Activated CD4-positive, alpha-beta T cell treated with anti-CD3 and anti-CD28 coated beads, Interleukin-2, amount 10 ng/mL, durations not matched to agents 24 days and 14 days (primary cell): ENCODE data around the gene AMFR. TPM values are rescaled to one million over a fixed set of nuclear protein-coding genes. Genes with fewer than 3 reads are reported as not detected.
A peak's percentile ranks its signal among the peaks of the same experiment; 100 is the strongest.

Experiments
- DNase-seq: peaks from one replicate; pipeline ENCODE4 v3.0.0; 2022
- H3K27ac Mint-ChIP-seq: one replicate; pipeline ENCODE4 v1.8.0; 2022; ENCODE audit warnings: mild to moderate bottlenecking, mixed read lengths
- H3K27me3 Mint-ChIP-seq: one replicate; pipeline ENCODE4 v1.8.0; 2022; ENCODE audit warnings: mixed read lengths
- H3K36me3 Mint-ChIP-seq: one replicate; pipeline ENCODE4 v1.8.0; 2022; ENCODE audit warnings: low read depth, mild to moderate bottlenecking, mixed read lengths
- H3K4me1 Mint-ChIP-seq: one replicate; pipeline ENCODE4 v1.8.0; 2021; ENCODE audit warnings: mixed read lengths
- H3K4me3 Mint-ChIP-seq: one replicate; pipeline ENCODE4 v1.8.0; 2022; ENCODE audit warnings: mild to moderate bottlenecking, moderate library complexity, mixed read lengths
- H3K9me3 Mint-ChIP-seq: one replicate; pipeline ENCODE4 v1.8.0; 2021; ENCODE audit warnings: mixed read lengths
- intact Hi-C: fragments of 100-400 bp; cut with micrococcal nuclease; formaldehyde crosslinking; loops from one replicate; pipeline ENCODE4 v1.15.1; 2023
- total RNA-seq: library from RNA; stranded (reverse); gene quantifications from 2 replicates; pipeline ENCODE4 v1.2.3, GENCODE V29; 2022

Gene AMFR
- total RNA-seq, 1 donor from 2014 or later: 50.6 TPM

DNA sequence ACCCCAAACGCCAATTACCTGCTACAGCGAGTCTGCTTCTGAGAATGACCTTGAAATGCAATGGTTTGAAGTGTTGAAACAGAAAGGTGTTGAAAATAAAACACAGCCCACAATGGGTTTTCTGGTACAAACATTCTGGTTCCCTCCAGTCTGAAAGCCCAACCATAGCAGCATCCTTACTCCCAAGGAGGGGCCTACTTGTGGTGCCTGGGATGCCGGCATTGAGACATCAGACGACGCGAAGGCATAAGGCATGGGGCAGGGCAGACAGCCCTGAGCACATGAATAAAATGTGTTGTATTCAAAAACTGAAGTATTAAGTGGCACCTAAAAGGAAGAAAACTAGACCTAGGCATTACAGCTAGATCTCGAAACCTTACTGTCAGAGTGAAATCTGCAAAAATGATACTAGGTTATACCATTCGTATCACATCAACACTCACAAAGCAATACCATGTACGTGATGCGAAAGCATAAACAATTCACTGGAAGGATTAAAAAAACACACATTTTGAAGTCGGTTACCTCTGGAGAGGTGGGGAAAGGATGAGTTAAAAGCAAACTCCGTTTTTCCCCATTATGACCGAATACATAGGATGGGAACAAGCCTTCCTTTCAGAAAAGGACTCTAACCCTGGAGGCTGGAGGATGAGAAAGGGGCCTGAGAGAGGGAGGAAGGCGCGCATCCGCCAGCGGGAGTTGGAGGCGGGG is 25.1 kb upstream of the AMFR start:
- peaks cover 40% of the 10 kb centered on the region for H3K4me1 Mint-ChIP-seq
- peaks cover 51% of the 10 kb centered on the region for H3K36me3 Mint-ChIP-seq
- H3K27me3 Mint-ChIP-seq: no peaks in the 10 kb centered on the region
- peak; percentile 68 for DNase-seq
- H3K27ac Mint-ChIP-seq: peak overlapping the region; percentile 95
- intact Hi-C loops: loop anchor here (2.0 to 10.0 kb wide), 3 partner anchors 252 to 734 kb away; partner anchors contain the start of genes HERPUD1, PSME3IP1 and RSPRY1
- H3K4me3 Mint-ChIP-seq: peak overlapping the region; percentile 94
- H3K9me3 Mint-ChIP-seq: no peaks in the 10 kb centered on the region

DNA sequence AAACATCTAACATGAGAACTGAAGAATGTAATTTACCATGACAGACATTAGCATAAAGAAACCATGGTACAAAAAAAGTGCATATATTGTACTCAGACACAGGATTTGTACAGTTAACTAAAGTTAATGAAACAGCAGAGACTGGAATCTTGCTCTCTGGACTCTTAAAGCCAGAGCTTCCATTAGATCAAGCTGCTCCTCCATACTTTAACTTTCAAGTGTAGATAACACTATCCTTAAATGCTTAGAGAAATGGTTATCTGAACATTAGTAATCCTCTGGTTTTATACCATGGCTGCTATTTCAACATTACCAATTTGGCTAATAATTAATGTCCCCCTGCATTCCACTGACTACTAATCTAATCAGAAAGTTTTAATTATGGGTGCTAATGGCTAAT is 22.7 kb upstream of the AMFR start:
- H3K36me3 Mint-ChIP-seq: peaks cover 47% of the 10 kb centered on the region
- H3K27me3 Mint-ChIP-seq: no peaks in the 10 kb centered on the region
- H3K9me3 Mint-ChIP-seq: no peaks in the 10 kb centered on the region
- DNase-seq: no peak
- H3K4me1 Mint-ChIP-seq: peaks cover 40% of the 10 kb centered on the region
- peak overlapping the region; percentile 90 for H3K27ac Mint-ChIP-seq
- H3K4me3 Mint-ChIP-seq: peak overlapping the region; percentile 63
- intact Hi-C loops: no loop called here

DNA sequence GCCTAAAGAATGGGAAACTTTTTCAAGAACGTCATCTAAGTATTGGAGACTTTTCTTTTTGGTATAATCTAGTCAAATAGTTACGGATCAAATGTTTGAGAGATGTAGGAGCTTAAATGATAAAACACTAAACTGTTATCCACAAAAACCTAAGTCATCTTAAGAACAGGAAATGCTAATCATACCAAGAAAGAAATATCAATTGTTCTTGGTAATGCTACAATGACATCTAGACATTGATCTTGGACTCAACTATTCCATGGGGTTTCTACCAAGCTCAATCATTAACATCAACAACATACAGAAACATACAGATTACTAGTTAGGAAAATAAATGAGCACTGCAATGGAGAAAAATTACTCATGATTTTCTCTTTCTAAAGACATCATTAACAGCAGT is 21.9 kb upstream of the AMFR start:
- H3K36me3 Mint-ChIP-seq: peaks cover 50% of the 10 kb centered on the region
- H3K27me3 Mint-ChIP-seq: no peaks in the 10 kb centered on the region
- H3K4me1 Mint-ChIP-seq: peaks cover 36% of the 10 kb centered on the region
- no peak for DNase-seq
- peak overlapping the region; percentile 34 for H3K4me3 Mint-ChIP-seq
- intact Hi-C loops: loop anchor here (1.0 kb wide), 2 partner anchors 22 to 90 kb away; partner anchors contain the start of gene AMFR
- H3K27ac Mint-ChIP-seq: peak overlapping the region; percentile 90
- H3K9me3 Mint-ChIP-seq: no peaks in the 10 kb centered on the region

DNA sequence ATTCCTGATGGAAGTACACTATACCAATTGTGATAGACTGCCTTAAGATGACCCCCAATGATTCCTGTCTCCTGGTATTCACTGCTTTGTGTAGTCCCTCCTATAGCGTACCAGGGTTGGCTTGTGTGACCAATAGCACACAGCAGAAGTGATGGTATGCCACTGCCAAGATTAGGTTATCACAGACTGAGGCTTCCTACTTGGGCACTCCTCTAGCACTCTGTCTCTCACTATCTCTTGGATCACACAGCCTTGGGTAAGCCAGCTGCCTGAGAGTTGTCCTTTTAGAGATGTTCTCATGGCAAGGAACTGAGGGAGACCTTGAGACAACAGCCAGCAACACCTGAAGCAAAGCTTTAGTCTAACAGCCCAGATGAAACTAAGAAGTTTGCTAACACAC is 12.7 kb upstream of the AMFR start:
- Mint-ChIP-seq H3K27me3 (no peaks in the 10 kb centered on the region), H3K4me1 (peaks cover 10% of the 10 kb centered on the region), H3K27ac (no peak overlapping the region), H3K9me3 (no peaks in the 10 kb centered on the region), H3K4me3 (no peak overlapping the region), H3K36me3 (peaks cover 63% of the 10 kb centered on the region)
- DNase-seq: no peak
- intact Hi-C loops: no loop called here

DNA sequence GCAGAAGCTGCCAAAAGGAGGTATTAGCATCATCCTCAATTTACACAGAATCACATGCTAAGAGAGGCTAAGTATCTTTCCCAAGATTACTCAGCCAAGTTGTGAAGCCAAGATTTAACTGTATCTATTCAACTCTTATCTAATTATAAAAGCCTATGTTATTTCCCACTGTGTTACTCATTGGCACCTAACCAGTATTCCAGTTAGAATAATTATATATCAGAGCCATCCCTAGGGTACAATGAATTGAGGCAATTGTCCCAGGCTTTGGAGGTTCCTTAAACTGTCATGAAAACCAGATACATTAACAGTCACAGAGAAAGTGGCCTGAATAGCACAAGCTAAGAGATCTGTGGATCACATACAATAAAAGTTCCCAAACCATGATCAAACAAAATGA is 10.9 kb upstream of the AMFR start:
- Mint-ChIP-seq H3K4me1 (peaks cover 8% of the 10 kb centered on the region), H3K27ac (peak overlapping the region; percentile 24), H3K4me3 (no peak overlapping the region), H3K36me3 (peaks cover 62% of the 10 kb centered on the region), H3K27me3 (no peaks in the 10 kb centered on the region), H3K9me3 (no peaks in the 10 kb centered on the region)
- DNase-seq: no peak
- intact Hi-C loops: no loop called here

DNA sequence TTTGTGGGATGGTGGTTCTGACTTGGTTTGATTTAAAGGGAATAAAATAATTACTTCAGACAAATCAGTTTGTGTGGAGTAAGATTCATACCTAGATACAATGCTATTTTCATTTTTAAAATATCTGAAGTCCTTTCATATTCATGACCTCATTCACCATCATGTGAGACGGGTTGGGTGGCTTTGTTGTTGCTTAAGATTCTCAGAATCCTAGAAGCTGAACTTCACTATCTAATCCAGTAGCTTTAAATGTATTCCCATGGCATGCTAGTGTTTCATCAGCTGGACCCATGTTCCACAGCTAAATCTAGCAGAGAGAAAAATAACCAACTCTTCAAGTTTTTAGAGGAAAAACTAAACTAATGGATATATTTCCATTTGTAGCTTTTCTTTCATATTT is 2.7 kb upstream of the AMFR start:
- intact Hi-C loops: loop anchor here (10.0 kb wide), 1 partner anchor 233 kb away; the partner anchor contains the start of gene GNAO1
- DNase-seq: no peak
- H3K9me3 Mint-ChIP-seq: no peaks in the 10 kb centered on the region
- H3K27me3 Mint-ChIP-seq: no peaks in the 10 kb centered on the region
- H3K4me3 Mint-ChIP-seq: no peak overlapping the region
- H3K36me3 Mint-ChIP-seq: peaks cover 32% of the 10 kb centered on the region
- H3K27ac Mint-ChIP-seq: no peak overlapping the region
- H3K4me1 Mint-ChIP-seq: peaks cover 15% of the 10 kb centered on the region

DNA sequence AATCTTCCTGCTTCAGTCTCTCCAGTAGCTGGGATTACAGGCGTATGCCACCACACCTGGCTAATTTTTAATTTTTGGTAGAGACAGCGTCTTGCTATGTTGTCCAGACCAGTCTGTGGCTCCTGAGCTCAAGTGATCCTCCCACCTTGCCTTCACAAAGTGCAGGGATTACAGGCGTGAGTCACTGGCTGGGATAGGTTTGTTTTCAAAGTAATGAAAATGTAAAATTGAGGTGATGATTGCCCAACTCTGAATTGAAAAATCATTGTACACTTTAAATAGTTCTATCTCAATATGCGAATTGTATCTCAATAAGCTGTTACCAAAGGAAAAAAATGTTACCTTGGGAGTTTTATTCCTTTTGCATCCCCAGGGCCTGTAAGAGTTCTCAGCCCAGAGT is 1.2 kb upstream of the AMFR start:
- Mint-ChIP-seq H3K36me3 (peaks cover 22% of the 10 kb centered on the region), H3K4me1 (peaks cover 27% of the 10 kb centered on the region), H3K4me3 (peak overlapping the region; percentile 70), H3K27me3 (no peaks in the 10 kb centered on the region), H3K9me3 (no peaks in the 10 kb centered on the region), H3K27ac (no peak overlapping the region)
- intact Hi-C loops: loop anchor here (10.0 kb wide), 1 partner anchor 232 kb away; the partner anchor contains the start of gene GNAO1
- no peak for DNase-seq

DNA sequence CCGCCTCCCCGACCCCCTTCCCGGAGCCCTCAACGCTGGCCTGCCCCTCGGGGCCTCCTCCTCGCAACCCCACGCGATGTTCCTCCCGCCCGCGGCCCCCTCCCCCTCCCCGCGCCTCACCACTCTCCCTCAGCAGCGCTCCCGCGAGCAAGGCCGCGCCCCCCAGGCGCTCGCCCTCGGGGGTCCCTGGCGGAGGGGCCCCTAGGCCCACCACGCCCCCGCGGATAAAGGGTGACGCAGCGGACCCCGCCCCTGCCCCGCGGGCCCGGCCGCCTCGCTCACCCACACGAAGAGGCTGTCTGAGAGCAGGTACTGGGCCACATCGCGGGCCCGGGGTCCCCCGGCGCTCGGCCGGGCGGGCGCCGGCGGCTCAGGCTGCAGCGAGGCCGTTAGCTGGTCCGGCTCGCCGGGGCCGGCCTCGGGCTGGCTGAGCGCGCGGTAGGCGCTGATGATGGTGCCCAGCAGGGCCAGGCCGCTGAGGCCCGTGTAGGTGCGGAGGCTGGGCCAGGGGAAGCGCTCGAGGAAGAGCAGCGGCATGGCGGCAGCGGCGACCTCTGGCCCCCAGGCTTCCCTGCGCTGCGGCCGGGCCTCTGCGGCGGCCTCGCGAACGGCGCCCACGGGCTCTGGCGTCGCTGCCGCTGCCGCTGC is 430 bp downstream of the AMFR start:
- peak; percentile 82 for DNase-seq
- intact Hi-C loops: loop anchor here (1.0 to 10.0 kb wide), 4 partner anchors 22 to 230 kb away; partner anchors contain the start of genes GNAO1, NUDT21 and OGFOD1
- peaks cover 10% of the 10 kb centered on the region for H3K36me3 Mint-ChIP-seq
- peak overlapping the region; percentile 99 for H3K4me3 Mint-ChIP-seq
- no peaks in the 10 kb centered on the region for H3K9me3 Mint-ChIP-seq
- peaks cover 34% of the 10 kb centered on the region for H3K4me1 Mint-ChIP-seq
- no peaks in the 10 kb centered on the region for H3K27me3 Mint-ChIP-seq
- H3K27ac Mint-ChIP-seq: peak overlapping the region; percentile 91

DNA sequence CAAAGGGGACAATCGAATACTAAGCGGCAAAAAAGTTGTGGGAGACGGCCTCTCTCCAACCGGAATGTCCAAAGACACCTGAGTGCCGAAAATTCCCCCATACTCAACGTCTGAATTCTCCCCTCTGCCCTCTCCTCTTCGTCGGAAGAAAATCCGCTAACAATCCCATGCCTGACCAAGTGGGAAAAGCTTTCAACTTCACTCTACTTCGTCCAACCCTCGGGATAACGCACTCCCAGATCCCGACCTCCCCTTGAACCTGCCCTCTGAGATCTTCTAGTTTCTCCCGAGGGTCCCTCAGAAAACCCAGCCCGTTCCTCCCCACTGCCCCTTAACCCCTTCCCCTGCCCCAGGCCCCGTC is 961 bp downstream of the AMFR start:
- peak overlapping the region; percentile 99 for H3K4me3 Mint-ChIP-seq
- no peaks in the 10 kb centered on the region for H3K27me3 Mint-ChIP-seq
- peaks cover 34% of the 10 kb centered on the region for H3K4me1 Mint-ChIP-seq

DNA sequence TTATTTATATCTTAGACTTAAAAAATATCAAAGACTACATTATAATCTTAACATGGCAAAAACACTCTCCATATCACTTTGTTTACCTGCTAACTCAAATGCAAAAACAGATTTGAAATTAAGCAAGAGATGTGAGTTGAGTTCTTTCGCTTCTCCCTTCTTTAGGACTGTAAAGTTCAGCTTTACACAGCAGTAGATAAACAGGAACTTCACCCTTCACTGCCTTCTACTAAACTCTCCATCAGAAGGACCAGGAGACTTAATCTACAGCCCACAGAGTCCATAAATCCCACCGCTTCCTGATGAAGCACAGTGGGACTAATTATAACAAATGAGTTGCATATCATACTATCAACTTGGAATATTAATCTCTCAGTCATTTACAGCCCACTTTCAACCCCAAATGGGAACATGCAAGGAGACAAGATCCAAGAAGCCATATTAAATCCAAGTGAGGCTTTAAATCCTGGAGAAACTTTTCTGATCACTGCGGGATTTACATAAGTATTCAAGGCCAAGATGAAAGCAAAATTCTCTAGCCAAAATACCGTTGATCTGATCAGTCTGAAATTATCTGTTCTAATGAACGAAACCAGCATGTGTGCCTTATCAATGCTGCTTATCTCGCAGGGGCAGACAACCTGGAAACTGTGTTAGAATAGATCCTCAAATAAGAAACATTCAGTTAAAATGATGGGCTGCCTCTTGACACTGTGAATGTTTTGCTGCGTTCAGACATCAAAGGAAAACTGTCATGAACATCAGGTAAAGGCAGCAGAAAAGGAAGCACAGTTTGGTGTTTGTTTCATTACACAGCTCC is 1.6 kb downstream of the AMFR start:
- Mint-ChIP-seq H3K27me3 (no peaks in the 10 kb centered on the region), H3K4me1 (peaks cover 34% of the 10 kb centered on the region), H3K27ac (peak overlapping the region; percentile 91), H3K4me3 (peak overlapping the region; percentile 99), H3K9me3 (no peaks in the 10 kb centered on the region), H3K36me3 (peaks cover 8% of the 10 kb centered on the region)
- intact Hi-C loops: loop anchor here (2.0 to 10.0 kb wide), 2 partner anchors 67 to 229 kb away; partner anchors contain the start of gene GNAO1
- peak; percentile 67 for DNase-seq

More for the DNA sequence above, 961 bp downstream of the AMFR start:
- H3K36me3 Mint-ChIP-seq: peaks cover 8% of the 10 kb centered on the region
- intact Hi-C loops: loop anchor here (2.0 to 10.0 kb wide), 2 partner anchors 68 to 230 kb away; partner anchors contain the start of gene GNAO1
- no peaks in the 10 kb centered on the region for H3K9me3 Mint-ChIP-seq
- DNase-seq: no peak
- H3K27ac Mint-ChIP-seq: peak overlapping the region; percentile 91

DNA sequence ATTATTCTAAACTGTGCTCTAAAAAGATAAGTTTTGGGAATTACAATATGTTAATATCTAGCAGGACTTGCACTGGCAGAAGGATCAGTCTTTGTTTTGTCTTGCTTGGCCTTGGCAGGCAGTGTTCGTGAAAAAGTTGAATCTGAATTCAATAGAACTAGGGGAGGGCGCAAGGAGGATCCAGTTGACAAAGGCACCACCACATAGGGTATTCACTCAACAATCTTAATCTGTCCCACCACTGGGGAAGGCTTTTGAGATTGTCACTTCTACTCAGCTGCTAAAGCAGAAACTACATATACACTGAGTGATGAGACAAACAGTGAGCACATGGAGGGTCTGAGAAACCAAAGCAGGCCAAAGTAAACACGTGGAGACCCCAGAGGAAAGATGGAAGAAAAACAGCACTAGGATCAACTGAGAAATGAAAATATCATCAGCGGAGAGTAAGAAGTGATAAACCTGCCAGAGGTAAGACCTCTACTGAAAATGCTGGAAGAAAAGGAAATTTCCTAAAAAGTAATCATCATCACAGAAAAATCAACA is 2.4 kb downstream of the AMFR start:
- peaks cover 34% of the 10 kb centered on the region for H3K4me1 Mint-ChIP-seq

DNA sequence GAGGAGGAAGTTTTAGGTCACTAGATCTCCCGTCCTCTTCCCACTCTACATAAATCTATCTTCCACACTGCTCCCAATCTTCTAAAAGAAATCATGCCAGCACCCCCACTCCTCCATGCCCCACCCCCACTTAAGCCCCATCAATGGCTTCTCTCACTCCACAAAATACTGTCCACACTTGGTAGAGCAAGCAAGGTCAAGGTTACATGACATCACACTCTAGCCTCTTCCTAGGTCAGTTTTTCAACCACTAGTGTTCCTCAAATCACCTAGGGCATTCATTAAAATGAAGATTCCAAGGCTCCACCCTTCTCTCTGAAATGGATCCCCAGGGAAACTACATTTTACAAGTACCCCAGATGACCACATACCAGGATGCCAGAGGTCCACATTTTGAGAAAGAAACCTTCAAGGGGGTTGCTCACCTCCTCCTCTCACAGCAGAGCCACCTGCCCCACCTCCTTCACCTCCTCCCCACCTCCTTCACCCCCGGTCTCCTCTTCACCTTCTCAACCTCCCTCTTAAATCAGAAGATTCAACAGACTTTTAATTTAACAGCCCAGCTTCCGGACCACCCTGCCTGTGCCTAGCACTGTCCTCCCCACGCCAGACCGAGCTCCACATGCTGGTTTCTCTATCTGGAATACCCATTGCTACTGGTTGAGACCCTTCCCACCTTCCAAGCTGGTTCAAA is 3.2 kb downstream of the AMFR start:
- Mint-ChIP-seq H3K4me1 (peaks cover 34% of the 10 kb centered on the region), H3K27ac (no peak overlapping the region), H3K4me3 (no peak overlapping the region), H3K9me3 (no peaks in the 10 kb centered on the region), H3K27me3 (no peaks in the 10 kb centered on the region), H3K36me3 (peaks cover 3% of the 10 kb centered on the region)
- no peak for DNase-seq
- intact Hi-C loops: loop anchor here (10.0 kb wide), 1 partner anchor 227 kb away; the partner anchor contains the start of gene GNAO1

More for the DNA sequence above, 2.4 kb downstream of the AMFR start:
- peak overlapping the region; percentile 46 for H3K4me3 Mint-ChIP-seq
- no peaks in the 10 kb centered on the region for H3K9me3 Mint-ChIP-seq
- intact Hi-C loops: loop anchor here (10.0 kb wide), 1 partner anchor 228 kb away; the partner anchor contains the start of gene GNAO1
- peaks cover 3% of the 10 kb centered on the region for H3K36me3 Mint-ChIP-seq
- H3K27me3 Mint-ChIP-seq: no peaks in the 10 kb centered on the region
- no peak for DNase-seq
- peak overlapping the region; percentile 7 for H3K27ac Mint-ChIP-seq

DNA sequence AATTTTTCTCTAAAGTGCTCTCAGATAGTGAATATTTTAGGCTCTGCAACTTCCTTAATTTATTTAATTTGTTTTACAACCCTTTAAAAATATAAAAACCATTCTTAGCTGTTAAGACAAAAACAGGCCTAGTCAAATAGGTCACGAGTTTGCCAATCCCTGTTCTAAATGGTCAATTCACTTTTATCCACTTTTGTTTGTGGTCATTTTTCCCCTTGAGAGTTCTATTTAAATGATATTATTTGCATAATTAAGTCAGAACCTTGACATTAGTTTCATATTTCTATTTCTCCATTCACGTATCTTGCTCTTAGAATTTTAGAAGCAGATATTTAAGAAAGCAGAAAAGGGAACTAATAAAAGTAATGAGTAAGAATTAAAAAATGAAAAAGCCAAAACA is 4.0 kb downstream of the AMFR start:
- H3K27ac Mint-ChIP-seq: no peak overlapping the region
- intact Hi-C loops: loop anchor here (10.0 kb wide), 1 partner anchor 227 kb away; the partner anchor contains the start of gene GNAO1
- H3K4me3 Mint-ChIP-seq: no peak overlapping the region
- no peaks in the 10 kb centered on the region for H3K27me3 Mint-ChIP-seq
- peaks cover 3% of the 10 kb centered on the region for H3K36me3 Mint-ChIP-seq
- H3K4me1 Mint-ChIP-seq: peaks cover 34% of the 10 kb centered on the region
- no peaks in the 10 kb centered on the region for H3K9me3 Mint-ChIP-seq
- no peak for DNase-seq
